Endothelial cell of umbilical vein (primary cell): ENCODE results near the gene JMJD7. TPM values are rescaled to one million over a fixed set of nuclear protein-coding genes. Genes with fewer than 3 reads are reported as not detected.

Experiments
- BruUV-seq: library from RNA; stranded (reverse); fragments of 400-500 nt; replicated peaks from 2 replicates; lab custom pipeline; 2021; lab: Mats Ljungman, UMichigan
- CTCF ChIA-PET: fragments of 300-600, 350-600 bp; sonication (Branson Sonifier 250); formaldehyde crosslinking; loops from one replicate; lab custom pipeline; 2021; ENCODE audit warnings: antibody characterized with exemption, inconsistent platforms; lab: Charles Lee
- POLR2A ChIA-PET: fragments of 300-600, 350-600 bp; sonication (Branson Sonifier 250); formaldehyde crosslinking; loops from one replicate; lab custom pipeline; 2021; ENCODE audit warnings: antibody characterized with exemption, inconsistent platforms; lab: Charles Lee
- DNase-seq: peaks from one replicate; pipeline ENCODE4 v3.0.0-alpha.2; 2011; ENCODE audit warnings: low read depth, low spot score
- FAIRE-seq: peaks from 2 replicates; lab custom pipeline; 2011; peaks lifted over from hg19 to GRCh38; lab: Jason Lieb, UNC
- H2AFZ ChIP-seq: 2 replicates; pipeline ENCODE4 v1.6.0; 2012; ENCODE audit warnings: low read depth, low read length, control low read depth, inconsistent platforms
- H3K27ac ChIP-seq: 2 replicates; pipeline ENCODE4 v1.5.1; 2011; ENCODE audit warnings: low read depth, mild to moderate bottlenecking, control low read depth, low read length, moderate library complexity; ENCODE audit not compliant: insufficient read depth
- H3K27me3 ChIP-seq, 2 experiments: 2 replicates each; pipeline versions ENCODE4 v1.6.0 to v1.6.1; 2011; ENCODE audit warnings: low read length in 2 of 2, mixed read lengths in 1 of 2; ENCODE audit not compliant: control insufficient read depth in 2 of 2, insufficient read depth in 2 of 2
- H3K36me3 ChIP-seq, 2 experiments: 2 replicates in 1 of 2; 3 replicates in 1 of 2; pipeline ENCODE4 v1.5.1; 2011; ENCODE audit warnings: low read length in 2 of 2, mild to moderate bottlenecking in 1 of 2, moderate library complexity in 1 of 2; ENCODE audit not compliant: control insufficient read depth in 2 of 2, insufficient read depth in 2 of 2; ENCODE audit errors: extremely low read depth in 1 of 2
- H3K4me1 ChIP-seq: 3 replicates; pipeline ENCODE4 v1.5.1; 2011; ENCODE audit warnings: mild to moderate bottlenecking, low read length; ENCODE audit not compliant: control insufficient read depth, insufficient read depth; ENCODE audit errors: extremely low read depth
- H3K4me2 ChIP-seq: 2 replicates; pipeline ENCODE4 v1.6.1; 2011; ENCODE audit warnings: low read length, control low read depth, mixed read lengths; ENCODE audit not compliant: insufficient read depth
- H3K4me3 ChIP-seq, 3 experiments: fragments of 200-600 bp in 1 of 3; sonication (generic), shearing (Covaris generic) in 1 of 3; replicated peaks in 1 of 3; 2 replicates each; pipeline ENCODE4 v1.5.1; 2011 to 2016; ENCODE audit warnings: control low read depth in 3 of 3, low read length in 3 of 3, mild to moderate bottlenecking in 2 of 3, inconsistent platforms in 1 of 3, low read depth in 1 of 3, moderate library complexity in 1 of 3; ENCODE audit not compliant: insufficient read depth in 1 of 3
- H3K79me2 ChIP-seq: 2 replicates; pipeline ENCODE4 v1.6.0; 2012; ENCODE audit warnings: low read length, inconsistent platforms; ENCODE audit not compliant: control insufficient read depth, insufficient read depth
- H3K9ac ChIP-seq: replicated peaks from 2 replicates; pipeline ENCODE3; 2011; ENCODE audit warnings: low read length, control low read depth; ENCODE audit not compliant: insufficient read depth; ENCODE audit errors: extremely low read depth
- H3K9me1 ChIP-seq: replicated peaks from 3 replicates; pipeline ENCODE4 v1.6.0; 2011; ENCODE audit warnings: mild to moderate bottlenecking, low read length; ENCODE audit not compliant: control insufficient read depth, insufficient read depth; ENCODE audit errors: extremely low read depth
- H3K9me3 ChIP-seq: replicated peaks from 2 replicates; pipeline ENCODE4 v1.5.1; 2012; ENCODE audit warnings: low read length, inconsistent platforms; ENCODE audit not compliant: control insufficient read depth, insufficient read depth
- H4K20me1 ChIP-seq: replicated peaks from 2 replicates; pipeline ENCODE3; 2011; ENCODE audit warnings: mild to moderate bottlenecking, low read length; ENCODE audit not compliant: control insufficient read depth, insufficient read depth; ENCODE audit errors: extremely low read depth
- CTCF ChIP-seq, 2 donors: IDR thresholded peaks; 1 replicate in 1 of 2; 2 replicates in 1 of 2; pipeline ENCODE4 v1.5.1; 2011; ENCODE audit warnings: low read length in 2 of 2, mild to moderate bottlenecking in 2 of 2, moderate library complexity in 2 of 2, control low read depth in 1 of 2, inconsistent platforms in 1 of 2, low read depth in 1 of 2; ENCODE audit not compliant: insufficient read depth in 1 of 2; ENCODE audit errors: extremely low read depth in 1 of 2
- EZH2 ChIP-seq: IDR thresholded peaks from 2 replicates; pipeline ENCODE4 v1.6.1; 2012; ENCODE audit warnings: borderline replicate concordance, low read depth, mild to moderate bottlenecking, moderate library complexity, low read length, inconsistent platforms; ENCODE audit not compliant: severe bottlenecking
- FOS ChIP-seq: IDR thresholded peaks from 2 replicates; pipeline ENCODE4 v1.6.1; 2011; ENCODE audit warnings: mild to moderate bottlenecking, low read length, moderate library complexity, borderline replicate concordance; ENCODE audit not compliant: insufficient read depth
- GATA2 ChIP-seq: IDR thresholded peaks from 2 replicates; pipeline ENCODE4 v1.7.0; 2011; ENCODE audit warnings: low read depth, mild to moderate bottlenecking, moderate library complexity, mixed read lengths, low read length; ENCODE audit not compliant: insufficient read length, insufficient read depth
- JUN ChIP-seq: IDR thresholded peaks from 2 replicates; pipeline ENCODE4 v1.6.1; 2011; ENCODE audit warnings: borderline replicate concordance, low read depth; ENCODE audit not compliant: insufficient read length, insufficient read depth
- MAX ChIP-seq: IDR thresholded peaks from 2 replicates; pipeline ENCODE4 v1.6.1; 2011; ENCODE audit not compliant: insufficient read depth, insufficient read length
- MYC ChIP-seq: IDR thresholded peaks from one replicate; pipeline ENCODE4 v1.6.1; 2011; ENCODE audit warnings: mild to moderate bottlenecking, low read depth, low read length
- POLR2A ChIP-seq: IDR thresholded peaks from 2 replicates; pipeline ENCODE4 v1.6.1; 2012; ENCODE audit warnings: low read depth, mild to moderate bottlenecking, control low read depth, low read length
- POLR2AphosphoS5 ChIP-seq: IDR thresholded peaks from 2 replicates; pipeline ENCODE4 v1.6.1; 2012; ENCODE audit warnings: low read depth, mild to moderate bottlenecking, control low read depth, low read length, moderate library complexity; ENCODE audit not compliant: insufficient read depth
- dilution Hi-C: fragments of 300-500 bp; cut with MboI; formaldehyde crosslinking; loops from one replicate; pipeline ENCODE4 v1.15.0; 2019; ENCODE audit warnings: low sequenced_read_pairs; ENCODE audit not compliant: extremely low pct_ligation_motif_present
- intact Hi-C: fragments of 100-400 bp; cut with micrococcal nuclease; formaldehyde crosslinking; loops from one replicate; pipeline ENCODE4 v1.10.0; 2022
- polyA plus RNA-seq, 4 experiments: library from polyadenylated mRNA; depleted of rRNA in 3 of 4; stranded (reverse) in 3 of 4; unstranded in 1 of 4; fragments of >200 nt; gene quantifications; 2 replicates each; pipeline versions ENCODE4 v1.2.1 to v1.2.3, GENCODE V29; 2011 to 2012; ENCODE audit warnings: missing spikeins in 1 of 4
- total RNA-seq: library from RNA; stranded (reverse); gene quantifications from 2 replicates; pipeline ENCODE4 v1.2.3, GENCODE V29; 2021

The JMJD7 gene
- total and polyA plus RNA-seq, 2 donors (not counting 3 experiments of a cell fraction or from before 2014, with no cell fraction given) = 7.3 to 11.4 TPM

- Histone ChIP-seq H3K4me3 (no peak overlapping the region), H2AFZ (no peak overlapping the region), H4K20me1 (no peaks in the 10 kb centered on the region), H3K4me2 (no peak overlapping the region), H3K27me3 (no peaks in the 10 kb centered on the region), H3K9me3 (no peaks in the 10 kb centered on the region), H3K9ac (no peak overlapping the region), H3K4me1 (no peaks in the 10 kb centered on the region), H3K36me3 (peaks cover 0 to 49% of the 10 kb centered on the region in 2 experiments), H3K79me2 (no peaks in the 10 kb centered on the region), H3K27ac (no peak overlapping the region), H3K9me1 (no peaks in the 10 kb centered on the region)
- dilution Hi-C loops (no loop called here), intact Hi-C loops (no loop called here)
- FAIRE-seq (no peak), DNase-seq (no peak)
- TF ChIP-seq MYC (no peak), POLR2AphosphoS5 (no peak), JUN (no peak), POLR2A (no peak), CTCF (IDR thresholded peaks at IDR 0.05; ENCODE audit: extremely low read depth in 1 of 2, insufficient read depth in 1 of 2, low read depth in 1 of 2, low read length in 2 of 2) (no peak), EZH2 (no peak), MAX (no peak), FOS (no peak), GATA2 (no peak)
- POLR2A ChIA-PET = no interaction called here
- CTCF ChIA-PET = interaction anchor here (0.6 to 1.3 kb wide), 2 partner anchors 31 to 342 kb away, joined by 3 read pairs; no protein-coding TSS in a partner anchor
- BruUV-seq = no TSS peak
Observed at GRCh38 chr15:41873711-41874110, 45.8 kb downstream of the JMJD7 start.
